A673 (cell line): ENCODE measurements around the gene UTY. TPM values are rescaled to one million over a fixed set of nuclear protein-coding genes. Genes with fewer than 3 reads are reported as not detected.

ENCODE experiments used
- BruUV-seq: library from RNA; stranded (reverse); fragments of 400-500 nt; replicated peaks from 2 replicates; lab custom pipeline; 2021; lab: Mats Ljungman, UMichigan
- CTCF ChIA-PET: fragments of 300-600 bp; sonication (Branson Sonifier 250); formaldehyde crosslinking; loops from one replicate; lab custom pipeline; 2022; ENCODE audit warnings: antibody characterized with exemption; lab: Charles Lee
- POLR2A ChIA-PET: fragments of 300-600 bp; sonication (Branson Sonifier 250); formaldehyde crosslinking; loops from one replicate; lab custom pipeline; 2022; ENCODE audit warnings: antibody characterized with exemption; ENCODE audit not compliant: low non-redundant PET; lab: Charles Lee
- DNase-seq: peaks from one replicate; pipeline ENCODE4 v3.0.0-alpha.2; 2015; ENCODE audit warnings: low spot score
- H3K27ac ChIP-seq: fragments of 200-600 bp; sonication (generic); 2 replicates; pipeline ENCODE4 v1.5.1; 2016; ENCODE audit warnings: mixed run types, low read depth, mild to moderate bottlenecking, mixed read lengths, antibody characterized with exemption, low read length; ENCODE audit not compliant: poor library complexity, severe bottlenecking
- H3K27me3 ChIP-seq: fragments of 200-600 bp; sonication (generic); replicated peaks from 2 replicates; pipeline ENCODE4 v1.6.1; 2017; ENCODE audit warnings: mixed run types, low read depth, mild to moderate bottlenecking, mixed read lengths, antibody characterized with exemption, low read length; ENCODE audit not compliant: insufficient read depth, poor library complexity
- H3K36me3 ChIP-seq: fragments of 200-600 bp; sonication (generic); 2 replicates; pipeline ENCODE4 v1.6.1; 2016; ENCODE audit warnings: mixed run types, mild to moderate bottlenecking, mixed read lengths, antibody characterized with exemption, low read length; ENCODE audit not compliant: insufficient read depth, poor library complexity, severe bottlenecking
- H3K4me1 ChIP-seq: fragments of 200-600 bp; sonication (generic); 2 replicates; pipeline ENCODE4 v1.6.1; 2017; ENCODE audit warnings: mixed run types, mild to moderate bottlenecking, mixed read lengths, antibody characterized with exemption, low read length; ENCODE audit not compliant: insufficient read depth, poor library complexity, severe bottlenecking
- H3K4me3 ChIP-seq: fragments of 200-600 bp; sonication (generic); 2 replicates; pipeline ENCODE4 v1.5.1; 2016; ENCODE audit warnings: low read depth, mixed run types, mild to moderate bottlenecking, mixed read lengths, low read length; ENCODE audit not compliant: poor library complexity, severe bottlenecking
- H3K9me3 ChIP-seq: fragments of 200-600 bp; sonication (generic); 2 replicates; pipeline ENCODE4 v1.6.1; 2016; ENCODE audit warnings: mixed run types, low read depth, mild to moderate bottlenecking, mixed read lengths, antibody characterized with exemption, low read length; ENCODE audit not compliant: poor library complexity, severe bottlenecking
- EZH2 ChIP-seq: fragments of 200-600 bp; sonication (generic); IDR thresholded peaks from 2 replicates; pipeline ENCODE4 v1.6.1; 2017; ENCODE audit warnings: borderline replicate concordance, low read depth, mild to moderate bottlenecking, mixed read lengths, antibody characterized with exemption, low read length; ENCODE audit not compliant: poor library complexity, severe bottlenecking
- intact Hi-C: fragments of 100-400 bp; cut with micrococcal nuclease; formaldehyde crosslinking; loops from one replicate; pipeline ENCODE4 v1.10.0; 2022; ENCODE audit not compliant: unreplicated experiment
- total RNA-seq: library from RNA; stranded (reverse); gene quantifications from 2 replicates; pipeline ENCODE4 v1.2.3, GENCODE V29; 2021
- TF ChIP-seq, protein P1 (sequence below): fragments of 300-800, 200-600 bp; sonication (generic); conservative IDR thresholded peaks from 2 replicates; pipeline ENCODE4 v1.5.1; 2017; ENCODE audit warnings: low read depth, mild to moderate bottlenecking, antibody characterized with exemption, low read length, moderate library complexity, mixed read lengths

UTY gene
- total RNA-seq, 1 experiment from 2014 or later: not detected

DNA sequence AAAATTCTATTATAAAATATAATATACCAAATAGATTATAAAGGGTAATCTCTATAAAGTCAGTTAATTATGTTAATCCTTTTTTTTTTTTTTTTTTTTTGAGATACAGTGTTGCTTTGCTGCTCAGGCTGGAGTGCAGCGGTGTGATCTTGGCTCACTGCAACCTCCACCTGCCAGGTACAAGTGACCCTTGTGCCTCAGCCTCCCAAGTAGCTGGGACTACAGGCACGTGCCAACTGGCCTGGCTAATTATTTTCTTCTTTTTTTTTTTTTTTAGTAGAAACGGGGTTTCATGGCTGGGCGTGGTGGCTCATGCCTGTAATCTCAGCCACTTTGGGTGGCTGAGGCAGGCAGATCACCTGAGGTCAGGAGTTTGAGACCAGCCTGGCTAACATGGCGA, 141.9 kb downstream of the UTY start:
- BruUV-seq: no TSS peak
- Histone ChIP-seq H3K36me3 (no peaks in the 10 kb centered on the region), H3K9me3 (no peaks in the 10 kb centered on the region), H3K4me3 (no peak overlapping the region), H3K27me3 (no peaks in the 10 kb centered on the region), H3K4me1 (no peaks in the 10 kb centered on the region), H3K27ac (no peak overlapping the region)
- CTCF ChIA-PET: no interaction called here
- no peak for DNase-seq
- no peak for TF ChIP-seq EZH2
- TF ChIP-seq, protein P1, sequence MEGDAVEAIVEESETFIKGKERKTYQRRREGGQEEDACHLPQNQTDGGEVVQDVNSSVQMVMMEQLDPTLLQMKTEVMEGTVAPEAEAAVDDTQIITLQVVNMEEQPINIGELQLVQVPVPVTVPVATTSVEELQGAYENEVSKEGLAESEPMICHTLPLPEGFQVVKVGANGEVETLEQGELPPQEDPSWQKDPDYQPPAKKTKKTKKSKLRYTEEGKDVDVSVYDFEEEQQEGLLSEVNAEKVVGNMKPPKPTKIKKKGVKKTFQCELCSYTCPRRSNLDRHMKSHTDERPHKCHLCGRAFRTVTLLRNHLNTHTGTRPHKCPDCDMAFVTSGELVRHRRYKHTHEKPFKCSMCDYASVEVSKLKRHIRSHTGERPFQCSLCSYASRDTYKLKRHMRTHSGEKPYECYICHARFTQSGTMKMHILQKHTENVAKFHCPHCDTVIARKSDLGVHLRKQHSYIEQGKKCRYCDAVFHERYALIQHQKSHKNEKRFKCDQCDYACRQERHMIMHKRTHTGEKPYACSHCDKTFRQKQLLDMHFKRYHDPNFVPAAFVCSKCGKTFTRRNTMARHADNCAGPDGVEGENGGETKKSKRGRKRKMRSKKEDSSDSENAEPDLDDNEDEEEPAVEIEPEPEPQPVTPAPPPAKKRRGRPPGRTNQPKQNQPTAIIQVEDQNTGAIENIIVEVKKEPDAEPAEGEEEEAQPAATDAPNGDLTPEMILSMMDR: no peak
- POLR2A ChIA-PET: no interaction called here
- intact Hi-C loops: no loop called here

DNA sequence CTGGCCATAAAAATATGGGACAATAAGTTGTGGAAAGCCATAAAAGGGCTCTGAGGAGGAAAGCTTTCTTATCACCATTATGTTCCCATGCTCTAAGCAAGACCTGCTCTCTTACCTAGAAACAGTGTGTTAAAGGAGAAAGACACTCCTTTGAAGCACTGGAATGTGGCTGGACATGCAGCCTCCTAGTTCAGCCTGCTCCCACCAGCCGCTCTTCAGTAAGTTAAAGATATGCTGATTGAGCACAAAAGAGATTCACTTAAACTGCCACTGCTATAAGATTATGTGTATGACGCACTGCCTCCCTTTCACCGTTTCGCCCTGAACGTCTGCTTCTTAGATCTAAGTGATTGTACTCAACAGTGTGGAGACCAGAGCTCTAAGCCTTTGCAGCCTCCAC, 146.0 kb downstream of the UTY start:
- POLR2A ChIA-PET: no interaction called here
- intact Hi-C loops: no loop called here

DNA sequence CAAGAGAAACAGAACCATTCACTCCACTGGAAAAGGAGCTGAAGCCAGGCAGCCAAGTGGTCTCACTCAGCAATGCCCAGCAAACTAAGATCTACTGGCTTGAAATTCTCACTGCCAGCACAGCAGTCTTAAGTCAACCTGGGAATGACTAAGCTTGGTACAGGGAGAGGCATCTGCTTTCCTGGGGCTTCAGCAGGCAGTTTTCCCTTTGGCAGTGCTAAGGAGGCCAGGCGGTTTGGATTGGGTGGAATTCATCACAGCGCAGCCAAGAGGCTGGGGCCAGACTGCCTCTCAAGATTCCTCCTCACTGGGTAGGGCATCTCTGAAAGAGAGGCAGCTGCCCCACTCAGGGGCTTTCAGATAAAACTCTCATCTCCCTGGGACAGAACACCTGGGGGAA, 149.2 kb downstream of the UTY start:
- DNase-seq: no peak
- Histone ChIP-seq H3K27me3 (no peaks in the 10 kb centered on the region), H3K27ac (no peak overlapping the region), H3K4me3 (no peak overlapping the region), H3K9me3 (no peaks in the 10 kb centered on the region), H3K4me1 (no peaks in the 10 kb centered on the region), H3K36me3 (no peaks in the 10 kb centered on the region)
- CTCF ChIA-PET: no interaction called here
- TF ChIP-seq EZH2: no peak
- TF ChIP-seq, protein P1: no peak
- BruUV-seq: no TSS peak
- intact Hi-C loops: no loop called here
- POLR2A ChIA-PET: no interaction called here

More for the DNA sequence above, 146.0 kb downstream of the UTY start:
- DNase-seq: no peak
- CTCF ChIA-PET: no interaction called here
- Histone ChIP-seq H3K36me3 (no peaks in the 10 kb centered on the region), H3K9me3 (no peaks in the 10 kb centered on the region), H3K27me3 (no peaks in the 10 kb centered on the region), H3K4me1 (no peaks in the 10 kb centered on the region), H3K27ac (no peak overlapping the region), H3K4me3 (no peak overlapping the region)
- no TSS peak for BruUV-seq
- no peak for TF ChIP-seq EZH2
- TF ChIP-seq, protein P1: no peak
